ENCODE results near the gene IRGC. TPM values are rescaled to one million over a fixed set of nuclear protein-coding genes. Genes with fewer than 3 reads are reported as not detected.
"Not testable (repeated sequence)": the region's sequence is repeated elsewhere in the genome, so short reads cannot be mapped to it uniquely, and the experiment has no call there.

IRGC gene
- total and polyA plus RNA-seq, 2 of the 4 experiments (the other 2 are of a cell fraction): not detected

- intact Hi-C loops (cut with micrococcal nuclease): no loop called here
- H3K9me3 ChIP-seq (ENCODE audit: control insufficient read depth, insufficient read depth, low read length): no peaks in the 10 kb centered on the region
- TF ChIP-seq BHLHE40 (IDR thresholded peaks at IDR 0.05; ENCODE audit: low read depth, low read length) (no peak), POLR2A (IDR thresholded peaks at IDR 0.05; ENCODE audit: low read depth, low read length) (no peak), RCOR1 (IDR thresholded peaks at IDR 0.05; ENCODE audit: insufficient replicate concordance, low read length) (no peak), NFE2L2 (IDR thresholded peaks at IDR 0.05; ENCODE audit: low read depth, low read length) (no peak), MAFK (IDR thresholded peaks at IDR 0.05; ENCODE audit: low read depth, low read length) (no peak), RAD21 (IDR thresholded peaks at IDR 0.05; ENCODE audit: low read length) (no peak), MXI1 (IDR thresholded peaks at IDR 0.05; ENCODE audit: borderline replicate concordance, low read depth, low read length) (no peak)
- H3K56ac ChIP-seq (ENCODE audit: extremely low read depth, insufficient read depth, low read length): no peak overlapping the region
- H3K4me3 ChIP-seq (ENCODE audit: insufficient read depth, low read depth, low read length): no peak overlapping the region
- no peaks in the 10 kb centered on the region for H3K36me3 ChIP-seq (ENCODE audit: control insufficient read depth, insufficient read depth, low read length)
- H3K14ac ChIP-seq (replicated peaks; ENCODE audit: low read depth, low read length): peak overlapping the region; percentile 38
- DNase-seq (peak; percentile 45), ATAC-seq (ENCODE audit: low read depth) (no peak)
- H3K27me3 ChIP-seq (ENCODE audit: control insufficient read depth, insufficient read depth, low read length): no peaks in the 10 kb centered on the region
- peaks cover 19% of the 10 kb centered on the region for H3K4me1 ChIP-seq (ENCODE audit: control insufficient read depth, insufficient read depth, low read length)
- H2BK20ac ChIP-seq (ENCODE audit: low read depth, low read length): peak overlapping the region; percentile 54
- peak overlapping the region; percentile 14; the same call in 1 of the 2 replicates for H3K27ac ChIP-seq (ENCODE audit: insufficient read depth, low read length)
- in situ Hi-C loops (cut with MboI; ENCODE audit: low sequenced_read_pairs): no loop called here
- peak overlapping the region; percentile 75 for H2BK5ac ChIP-seq (ENCODE audit: low read depth, low read length, poor library complexity, severe bottlenecking)
- peak overlapping the region; percentile 65 for H2AK9ac ChIP-seq (replicated peaks; ENCODE audit: low read depth, low read length, poor library complexity)
- H4K5ac ChIP-seq (ENCODE audit: low read depth, low read length): peak overlapping the region; percentile 58; the same call in 1 of the 2 replicates
- peak overlapping the region; percentile 65 for H3K4ac ChIP-seq (ENCODE audit: low read depth, low read length)
- H2AFZ ChIP-seq (replicated peaks; ENCODE audit: low read length, poor library complexity): peak overlapping the region; percentile 83
- H3K79me1 ChIP-seq (ENCODE audit: low read depth in 1 of 2, low read length in 2 of 2): peaks cover 0 to 14% of the 10 kb centered on the region in 2 experiments; a peak in 2 of 4 replicates
- POLR2A ChIA-PET (ENCODE audit: unreplicated experiment): no interaction called here
- peak overlapping the region; percentile 91 for H2AK5ac ChIP-seq (ENCODE audit: low read depth, low read length)
- no peak overlapping the region for H3K9ac ChIP-seq (ENCODE audit: low read depth, low read length)
- peak overlapping the region; percentile 27; the same call in 1 of the 3 replicates for H2BK15ac ChIP-seq (ENCODE audit: low read depth, low read length)
- H3K4me2 ChIP-seq (ENCODE audit: low read depth, low read length): no peak overlapping the region
- WGBS, 2 experiments (ENCODE audit: extremely low coverage in 2 of 2, insufficient read length in 1 of 2): no CpG with 5 or more reads among the region's 3 CpGs
- H3K23ac ChIP-seq (ENCODE audit: low read depth, low read length): peak overlapping the region; percentile 11; the same call in 1 of the 2 replicates
- CTCF ChIA-PET: interaction anchor here (2.5 kb wide), 1 partner anchor 11 kb away, joined by 10 read pairs; no protein-coding TSS in a partner anchor
- H4K8ac ChIP-seq (ENCODE audit: low read depth in 2 of 2, low read length in 2 of 2): peak overlapping the region in 1 of 2 experiments; percentile 72; a peak in 1 of 4 replicates
- dilution Hi-C loops (cut with HindIII; ENCODE audit: low sequenced_read_pairs, unreplicated experiment): no loop called here
- peak overlapping the region; percentile 84 for H2BK120ac ChIP-seq (ENCODE audit: low read depth, low read length)
- H3K9me1 ChIP-seq (ENCODE audit: insufficient read depth, low read length): peaks cover 26% of the 10 kb centered on the region
- peak overlapping the region; percentile 28; the same call in 1 of the 2 replicates for H3K18ac ChIP-seq (ENCODE audit: low read depth, low read length)
- peak overlapping the region; percentile 57 for H4K91ac ChIP-seq (ENCODE audit: insufficient read depth, low read depth, low read length)
- no TSS peak for BruUV-seq (replicated peaks)
- no peaks in the 10 kb centered on the region for H4K20me1 ChIP-seq (ENCODE audit: insufficient read depth, low read length)
These were observed 47.6 kb downstream of the IRGC start for GRCh38 chr19:43763473-43763939.

GRCh38 chr19:43764684-43765083 is 48.8 kb downstream of the IRGC start:
- ATAC-seq (ENCODE audit: low read depth): peak; percentile 3; the same call in 1 of the 2 replicates
- peaks cover 14% of the 10 kb centered on the region for H3K4me1 ChIP-seq (ENCODE audit: control insufficient read depth, insufficient read depth, low read length)
- H2BK120ac ChIP-seq (ENCODE audit: low read depth, low read length): peak overlapping the region; percentile 81
- peak overlapping the region; percentile 92 for H2BK20ac ChIP-seq (ENCODE audit: low read depth, low read length)
- H3K27me3 ChIP-seq (ENCODE audit: control insufficient read depth, insufficient read depth, low read length); H4K5ac ChIP-seq (ENCODE audit: low read depth, low read length); H3K9ac ChIP-seq (ENCODE audit: low read depth, low read length); H4K20me1 ChIP-seq (ENCODE audit: insufficient read depth, low read length); dilution Hi-C loops (cut with HindIII; ENCODE audit: low sequenced_read_pairs, unreplicated experiment); intact Hi-C loops (cut with micrococcal nuclease); H3K4me3 ChIP-seq (ENCODE audit: insufficient read depth, low read depth, low read length); H3K36me3 ChIP-seq (ENCODE audit: control insufficient read depth, insufficient read depth, low read length); in situ Hi-C loops (cut with MboI; ENCODE audit: low sequenced_read_pairs); DNase-seq; H3K9me3 ChIP-seq (ENCODE audit: control insufficient read depth, insufficient read depth, low read length); BruUV-seq (replicated peaks): not testable (repeated sequence)
- H3K14ac ChIP-seq (replicated peaks; ENCODE audit: low read depth, low read length): peak overlapping the region; percentile 57
- H3K4me2 ChIP-seq (ENCODE audit: low read depth, low read length): peak overlapping the region; percentile 35
- H2AK9ac ChIP-seq (replicated peaks; ENCODE audit: low read depth, low read length, poor library complexity): peak overlapping the region; percentile 59
- H4K8ac ChIP-seq (ENCODE audit: low read depth in 2 of 2, low read length in 2 of 2): peak overlapping the region; percentile 48 to 91
- peaks cover 25% of the 10 kb centered on the region for H3K9me1 ChIP-seq (ENCODE audit: insufficient read depth, low read length)
- peak overlapping the region; percentile 61 for H3K27ac ChIP-seq (ENCODE audit: insufficient read depth, low read length)
- peak overlapping the region; percentile 86 for H4K91ac ChIP-seq (ENCODE audit: insufficient read depth, low read depth, low read length)
- H2AFZ ChIP-seq (replicated peaks; ENCODE audit: low read length, poor library complexity): peak overlapping the region; percentile 84
- ChIA-PET POLR2A (ENCODE audit: unreplicated experiment) (interaction anchor here (1.0 to 1.4 kb wide), 2 partner anchors 10 to 12 kb away, joined by 3 read pairs; partner anchors contain the start of gene SMG9), CTCF (interaction anchor here (0.7 to 2.5 kb wide), 5 partner anchors 10 to 21 kb away, joined by 3 to 10 read pairs (median 4); no protein-coding TSS in a partner anchor)
- peak overlapping the region; percentile 69 for H2BK5ac ChIP-seq (ENCODE audit: low read depth, low read length, poor library complexity, severe bottlenecking)
- peak overlapping the region; percentile 96; the same call in 2 of the 3 replicates for H2BK15ac ChIP-seq (ENCODE audit: low read depth, low read length)
- WGBS, 2 experiments (ENCODE audit: extremely low coverage in 2 of 2, insufficient read length in 1 of 2): 83% methylated on average over 5 of the region's 8 CpGs; no CpG with 5 or more reads in 1 of the 2 experiments
- peak overlapping the region; percentile 72 for H3K23ac ChIP-seq (ENCODE audit: low read depth, low read length)
- H3K18ac ChIP-seq (ENCODE audit: low read depth, low read length): peak overlapping the region; percentile 49; the same call in 1 of the 2 replicates
- peak overlapping the region; percentile 80 for H3K4ac ChIP-seq (ENCODE audit: low read depth, low read length)
- H2AK5ac ChIP-seq (ENCODE audit: low read depth, low read length): peak overlapping the region; percentile 95
- H3K79me1 ChIP-seq (ENCODE audit: low read depth in 1 of 2, low read length in 2 of 2): peaks cover 0 to 14% of the 10 kb centered on the region in 2 experiments; a peak in 2 of 4 replicates
- peak overlapping the region; percentile 63 for H3K56ac ChIP-seq (ENCODE audit: extremely low read depth, insufficient read depth, low read length)

Measured in IMR-90 (cell line).